Ascending aorta (tissue), 2 donors: ENCODE measurements around the gene AKAP7. TPM values are rescaled to one million over a fixed set of nuclear protein-coding genes. Genes with fewer than 3 reads are reported as not detected.
A peak's percentile ranks its signal among the peaks of the same experiment; 100 is the strongest.

ENCODE experiments used
- DNase-seq, 2 donors: peaks; one replicate each; pipeline ENCODE4 v3.0.0-alpha.2; 2019; ENCODE audit warnings: low spot score in 2 of 2
- H3K27ac ChIP-seq, 2 donors: fragments of 200-600 bp; sonication (generic); one replicate each; pipeline ENCODE4 v1.5.1; 2016 to 2017; ENCODE audit warnings: mild to moderate bottlenecking in 1 of 2
- H3K27me3 ChIP-seq: fragments of 200-600 bp; sonication (generic); one replicate; pipeline ENCODE4 v1.5.1; 2017
- H3K36me3 ChIP-seq, 2 donors: fragments of 200-600 bp; sonication (generic); one replicate each; pipeline ENCODE4 v1.5.1; 2016
- H3K4me1 ChIP-seq, 2 donors: fragments of 200-600 bp; sonication (generic); one replicate each; pipeline ENCODE4 v1.5.1; 2016 to 2017; ENCODE audit warnings: mild to moderate bottlenecking in 1 of 2
- H3K4me3 ChIP-seq, 2 donors: fragments of 200-600 bp; sonication (generic); one replicate each; pipeline ENCODE4 v1.5.1; 2016 to 2017; ENCODE audit warnings: mild to moderate bottlenecking in 1 of 2
- H3K9me3 ChIP-seq, 2 donors: fragments of 200-600 bp; sonication (generic); one replicate each; pipeline ENCODE4 v1.5.1; 2016
- CTCF ChIP-seq, 3 experiments: fragments of 200-600 bp in 2 of 3; fragments of 450-650 bp in 1 of 3; sonication (generic) in 2 of 3; IDR thresholded peaks; one replicate each; pipeline ENCODE4 v1.5.1; 2016 to 2019; ENCODE audit warnings: antibody characterized with exemption in 3 of 3, mild to moderate bottlenecking in 1 of 3, moderate library complexity in 1 of 3
- intact Hi-C: fragments of 100-400 bp; cut with DNase I; formaldehyde crosslinking; loops from one replicate; pipeline ENCODE4 v1.15.1; 2023
- total RNA-seq: library from RNA; depleted of rRNA; stranded (reverse); fragments of >200 nt; gene quantifications from one replicate; pipeline ENCODE4 v1.1.0, GENCODE V29; 2016

AKAP7 gene
- total RNA-seq, 1 donor from 2014 or later: 1.3 TPM

GRCh38 chr6:131116755-131117360, 18.4 kb upstream of the AKAP7 start:
- DNase-seq: no peak
- Histone ChIP-seq H3K4me1 (no peaks in the 10 kb centered on the region), H3K9me3 (no peaks in the 10 kb centered on the region), H3K4me3 (no peak overlapping the region), H3K27ac (no peak overlapping the region), H3K27me3 (no peaks in the 10 kb centered on the region), H3K36me3 (no peaks in the 10 kb centered on the region)
- intact Hi-C loops: loop anchor here (1.0 kb wide), 1 partner anchor 232 kb away; no protein-coding TSS in a partner anchor
- peak; percentile 41 to 59 (median 45) for TF ChIP-seq CTCF (IDR thresholded peaks at IDR 0.05)

- Histone ChIP-seq H3K27me3 (no peaks in the 10 kb centered on the region), H3K27ac (no peak overlapping the region), H3K4me3 (no peak overlapping the region), H3K4me1 (no peaks in the 10 kb centered on the region), H3K36me3 (no peaks in the 10 kb centered on the region), H3K9me3 (no peaks in the 10 kb centered on the region)
- TF ChIP-seq CTCF (IDR thresholded peaks at IDR 0.05): no peak
- intact Hi-C loops: no loop called here
- DNase-seq: no peak
Measured at GRCh38 chr6:131117878-131118277, 17.4 kb upstream of the AKAP7 start.

- no peak for DNase-seq
- no peaks in the 10 kb centered on the region for H3K36me3 ChIP-seq
- H3K4me3 ChIP-seq: no peak overlapping the region
- H3K27ac ChIP-seq: no peak overlapping the region
- no peak for TF ChIP-seq CTCF (IDR thresholded peaks at IDR 0.05)
- no peaks in the 10 kb centered on the region for H3K9me3 ChIP-seq
- H3K4me1 ChIP-seq: no peaks in the 10 kb centered on the region
- intact Hi-C loops: no loop called here
- H3K27me3 ChIP-seq: no peaks in the 10 kb centered on the region
Measured at GRCh38 chr6:131122007-131122406, 13.3 kb upstream of the AKAP7 start.

GRCh38 chr6:131122516-131122915, 12.8 kb upstream of the AKAP7 start:
- Histone ChIP-seq H3K9me3 (no peaks in the 10 kb centered on the region), H3K27me3 (no peaks in the 10 kb centered on the region), H3K4me1 (no peaks in the 10 kb centered on the region), H3K27ac (no peak overlapping the region), H3K36me3 (no peaks in the 10 kb centered on the region), H3K4me3 (no peak overlapping the region)
- no peak for DNase-seq
- intact Hi-C loops: no loop called here
- no peak for TF ChIP-seq CTCF (IDR thresholded peaks at IDR 0.05)

- intact Hi-C loops: no loop called here
- H3K9me3 ChIP-seq: no peaks in the 10 kb centered on the region
- no peak for TF ChIP-seq CTCF (IDR thresholded peaks at IDR 0.05)
- no peaks in the 10 kb centered on the region for H3K4me1 ChIP-seq
- no peaks in the 10 kb centered on the region for H3K36me3 ChIP-seq
- no peak overlapping the region for H3K27ac ChIP-seq
- no peak overlapping the region for H3K4me3 ChIP-seq
- no peaks in the 10 kb centered on the region for H3K27me3 ChIP-seq
- no peak for DNase-seq
Measured at GRCh38 chr6:131124336-131125071, 10.8 kb upstream of the AKAP7 start.
